HG03108 (cell line): ENCODE data around the gene PDCD1.
"Not testable (repeated sequence)": the region's sequence is repeated elsewhere in the genome, so short reads cannot be mapped to it uniquely, and the experiment has no call there.

Experiments
- ATAC-seq: cut with Tn5 transposase; IDR thresholded peaks from one replicate; pipeline ENCODE4 v1.9.1; 2021; ENCODE audit warnings: moderate library complexity; ENCODE audit not compliant: unreplicated experiment

Gene PDCD1

DNA sequence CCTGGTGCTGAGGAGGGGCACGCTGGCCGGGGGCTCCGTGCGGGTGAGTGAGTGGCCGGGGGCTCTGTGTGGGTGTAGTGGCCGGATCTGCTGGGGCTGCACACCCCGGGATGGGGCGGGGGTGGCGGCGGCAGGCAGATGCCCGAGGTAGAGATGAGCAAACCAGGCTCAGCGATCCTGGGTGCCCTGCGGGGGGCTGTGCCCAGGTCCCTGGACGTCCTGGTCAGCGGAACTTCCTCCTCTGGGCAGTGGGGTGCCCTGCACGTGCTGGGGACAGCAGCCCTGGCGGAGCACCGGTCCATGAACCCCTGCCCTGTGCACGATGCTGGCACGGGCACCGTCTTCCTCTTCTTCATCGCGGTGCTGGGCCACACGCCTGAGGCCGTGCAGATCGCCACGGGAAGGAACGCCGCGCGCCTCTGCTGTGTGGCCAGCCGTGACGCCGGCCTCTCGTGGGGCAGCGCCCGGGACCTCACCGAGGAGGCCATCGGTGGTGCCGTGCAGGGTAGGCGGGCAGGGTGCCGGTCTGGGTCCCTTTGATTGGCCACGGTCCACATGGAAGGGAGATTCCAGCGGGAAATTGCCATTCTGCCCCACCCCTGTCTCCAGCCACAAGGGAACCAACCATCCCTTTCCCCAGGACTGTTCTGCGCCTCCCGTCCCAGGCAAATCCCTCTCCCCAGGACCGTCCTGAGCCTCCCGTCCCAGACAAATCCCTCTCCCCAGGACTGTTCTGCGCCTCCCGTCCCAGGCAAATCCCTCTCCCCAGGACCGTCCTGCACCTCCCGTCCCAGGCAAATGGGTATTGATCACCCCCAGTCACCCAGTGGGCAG is 43.8 kb downstream of the PDCD1 start:
- ATAC-seq = no peak

DNA sequence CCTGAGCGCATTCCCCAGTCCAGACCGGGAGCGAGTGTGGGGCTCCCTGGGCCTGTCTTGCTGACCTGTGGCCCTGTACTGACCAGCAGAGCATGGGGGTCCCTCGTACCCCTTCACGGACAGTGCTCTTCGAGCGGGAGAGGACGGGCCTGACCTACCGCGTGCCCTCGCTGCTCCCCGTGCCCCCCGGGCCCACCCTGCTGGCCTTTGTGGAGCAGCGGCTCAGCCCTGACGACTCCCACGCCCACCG is 44.4 kb downstream of the PDCD1 start:
- no peak for ATAC-seq

DNA sequence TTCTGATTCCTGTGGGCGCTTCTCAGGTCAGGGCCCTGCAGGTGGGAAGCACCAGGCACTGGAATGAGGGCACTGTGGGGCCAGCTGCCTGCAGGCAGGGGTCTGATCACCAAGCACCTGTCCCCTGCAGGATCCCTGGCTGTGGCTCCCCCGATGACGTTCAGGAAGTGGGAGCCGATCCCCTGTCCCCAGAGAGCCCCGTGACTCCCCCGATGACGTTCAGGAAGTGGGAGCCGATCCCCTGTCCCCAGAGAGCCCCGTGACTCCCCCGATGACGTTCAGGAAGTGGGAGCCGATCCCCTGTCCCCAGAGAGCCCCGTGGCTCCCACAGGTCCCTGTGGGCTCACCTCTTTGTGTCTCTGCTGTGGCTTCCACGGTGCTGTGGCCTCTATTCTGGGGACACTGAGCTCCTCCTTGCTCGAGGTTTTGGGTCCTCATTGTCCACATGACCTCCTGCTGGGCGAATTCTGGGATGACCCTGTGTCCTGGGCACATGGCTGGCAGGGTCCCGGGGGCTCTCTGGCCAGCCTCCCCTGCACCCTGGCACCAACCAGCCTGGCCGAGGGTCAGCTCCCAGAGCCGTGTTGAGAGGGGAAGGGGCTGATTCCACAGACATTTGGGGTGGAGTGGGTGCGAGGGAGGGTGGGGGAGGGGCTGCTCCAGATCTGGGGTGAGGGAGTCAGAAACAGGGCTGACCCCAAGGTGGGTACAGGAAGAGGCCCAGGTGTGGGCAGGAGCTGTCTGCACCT is 44.9 kb downstream of the PDCD1 start:
- no peak for ATAC-seq

DNA sequence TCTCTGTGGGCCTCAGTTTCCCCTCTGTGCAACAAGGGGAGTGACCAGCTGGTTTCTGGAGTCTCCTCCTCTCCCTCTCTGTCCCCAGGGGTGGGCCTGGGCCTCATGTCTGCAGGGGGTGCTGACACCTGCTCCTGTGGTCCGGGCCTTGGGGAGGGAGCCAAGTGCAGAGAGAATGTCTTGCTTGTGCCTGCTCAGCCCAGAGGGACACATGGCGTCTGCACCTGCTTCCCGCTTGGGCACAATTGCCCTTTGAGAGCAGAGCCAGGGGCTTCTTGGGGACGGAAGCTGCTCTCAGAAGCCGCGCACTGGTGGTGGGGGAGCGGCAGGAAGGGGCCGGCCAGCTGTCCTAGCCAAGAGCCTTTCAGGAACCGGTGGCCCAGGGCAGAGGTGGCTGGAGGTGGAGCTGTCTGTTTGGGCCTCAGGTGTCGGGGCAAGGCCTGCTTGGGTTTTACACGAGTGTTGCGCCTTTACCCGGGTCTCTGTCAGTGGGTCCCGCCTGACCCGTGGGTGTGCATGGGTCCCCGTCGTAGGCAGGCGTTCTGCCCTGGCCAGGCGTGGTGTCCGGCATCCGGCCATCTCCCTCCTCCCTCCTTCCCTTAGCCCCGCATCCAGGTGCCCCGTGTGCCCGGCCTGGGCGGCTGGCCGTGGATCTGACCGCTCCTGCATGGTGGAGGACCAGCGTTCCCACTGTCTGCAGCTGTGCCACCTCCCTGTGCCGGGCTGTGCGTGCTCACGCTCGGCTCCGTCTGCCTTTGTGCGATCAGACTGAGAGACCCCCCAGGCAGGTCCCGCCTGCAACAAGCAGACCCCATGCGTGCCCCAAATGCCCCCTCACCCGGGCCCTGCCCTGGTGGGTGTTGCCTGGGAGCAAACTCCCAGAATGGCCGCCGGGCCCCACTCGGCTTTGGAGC is 45.7 kb downstream of the PDCD1 start:
- ATAC-seq = no peak

DNA sequence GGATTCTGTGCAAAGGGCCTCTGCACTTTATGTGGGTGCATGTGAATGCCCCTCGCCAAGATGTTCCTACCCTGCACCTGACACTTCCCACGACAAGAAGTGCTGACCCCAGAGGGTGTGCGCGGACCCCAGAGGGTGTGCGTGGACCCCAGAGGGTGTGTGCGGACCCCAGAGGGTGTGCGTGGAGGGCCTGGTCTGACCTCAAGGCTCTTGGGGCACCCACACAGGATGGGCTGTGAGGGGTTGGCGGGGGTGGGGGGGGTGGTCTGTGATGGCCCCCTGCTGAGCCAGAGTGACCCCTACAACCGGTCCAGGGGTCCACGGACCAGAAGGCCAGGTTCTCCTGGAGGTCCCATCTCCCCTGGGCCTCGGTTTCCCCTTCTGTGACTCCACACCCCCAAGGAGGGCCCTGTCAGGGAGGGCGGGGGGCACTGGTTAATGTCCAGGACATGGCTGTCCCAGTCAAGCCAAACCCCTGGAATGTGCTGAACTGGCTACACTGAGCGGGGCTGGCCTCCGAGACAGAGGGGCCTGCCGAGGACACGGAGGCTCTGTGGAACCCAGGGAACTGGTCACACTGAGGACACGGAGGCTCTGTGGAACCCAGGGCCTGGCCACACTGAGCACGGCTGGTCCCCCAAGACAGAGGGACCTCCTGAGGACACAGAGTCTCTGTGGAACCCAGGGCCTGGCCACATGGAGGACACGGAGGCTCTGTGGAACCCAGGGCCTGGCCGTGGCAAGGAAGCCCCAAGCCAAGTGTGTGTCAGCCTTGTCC is 46.6 kb downstream of the PDCD1 start:
- no peak for ATAC-seq

DNA sequence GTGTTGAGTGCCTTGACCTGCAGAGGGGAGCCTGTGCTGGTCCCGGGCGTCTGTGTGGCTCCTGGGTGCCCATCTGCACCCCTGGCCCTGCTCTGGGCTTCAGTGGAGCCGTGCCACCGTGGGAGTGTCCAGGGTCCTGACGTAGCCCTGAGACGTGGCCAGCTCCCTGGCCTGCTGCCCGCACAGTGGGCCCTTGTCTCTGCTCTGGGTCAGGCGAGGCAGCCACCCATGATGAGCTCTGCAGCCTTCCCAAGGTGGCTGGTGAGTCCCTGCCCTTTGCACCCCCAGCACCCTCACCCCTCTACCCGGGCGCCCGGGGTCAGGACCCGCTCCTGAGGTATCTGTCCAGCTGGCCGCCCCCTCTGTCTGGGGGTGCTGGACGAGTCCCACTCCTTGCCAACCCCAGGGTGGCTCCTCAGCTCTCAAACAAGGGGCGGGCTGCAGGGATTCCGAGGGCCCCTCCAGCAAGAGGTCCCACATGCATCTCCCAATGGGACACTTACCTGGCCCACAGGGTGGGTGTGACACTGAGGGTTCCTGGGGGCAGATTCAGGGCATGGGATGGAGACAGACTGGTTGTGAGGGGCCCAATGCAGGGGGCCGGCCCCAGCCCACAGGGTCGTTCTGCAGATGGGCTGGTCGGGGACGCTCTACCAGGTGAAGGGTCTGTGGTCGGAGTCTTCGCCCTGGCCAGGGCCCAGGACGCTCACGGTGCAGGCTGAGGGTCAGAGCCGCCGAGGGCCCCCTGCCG is 47.3 kb downstream of the PDCD1 start:
- no peak for ATAC-seq

DNA sequence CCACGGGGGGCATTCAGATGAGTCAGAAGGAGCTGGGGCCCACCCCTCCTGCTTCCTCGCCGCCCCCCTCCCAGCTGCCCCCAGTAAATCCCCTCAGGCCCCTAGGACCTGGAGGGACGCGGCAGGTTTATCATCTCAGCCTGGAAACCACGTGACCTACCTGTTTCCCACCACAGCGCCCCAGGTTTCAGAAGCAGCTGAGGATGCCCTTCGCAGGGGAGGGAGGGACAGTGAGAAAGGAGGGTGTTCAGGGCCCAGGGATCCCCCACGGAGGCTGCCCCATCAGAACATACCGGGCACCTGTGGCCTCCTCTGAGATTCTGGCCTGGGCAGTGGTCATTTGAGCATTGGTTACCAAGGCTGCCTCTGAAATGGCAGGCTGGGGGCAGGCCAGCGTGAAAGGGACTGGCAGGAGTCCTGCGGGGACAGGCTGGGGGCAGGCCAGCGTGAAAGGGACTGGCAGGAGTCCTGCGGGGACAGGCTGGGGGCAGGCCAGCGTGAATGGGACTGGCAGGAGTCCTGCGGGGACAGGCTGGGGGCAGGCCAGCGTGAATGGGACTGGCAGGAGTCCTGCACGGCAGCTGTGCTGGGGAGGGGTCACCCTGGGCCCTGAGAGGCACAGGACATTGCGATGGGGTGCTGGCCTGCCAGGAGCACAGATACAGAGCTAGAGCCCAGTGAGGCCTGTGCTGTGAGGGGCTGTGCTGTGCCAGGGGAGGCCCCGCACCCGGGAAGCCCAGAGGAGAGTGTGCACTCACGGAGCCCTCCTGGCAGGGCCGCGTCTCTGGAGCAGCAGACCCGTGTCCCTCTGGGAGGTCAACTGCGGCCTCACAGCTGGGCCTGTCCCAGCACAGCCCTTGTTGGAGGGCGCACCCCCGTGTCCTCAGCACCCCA is 48.1 kb downstream of the PDCD1 start:
- ATAC-seq = no peak

DNA sequence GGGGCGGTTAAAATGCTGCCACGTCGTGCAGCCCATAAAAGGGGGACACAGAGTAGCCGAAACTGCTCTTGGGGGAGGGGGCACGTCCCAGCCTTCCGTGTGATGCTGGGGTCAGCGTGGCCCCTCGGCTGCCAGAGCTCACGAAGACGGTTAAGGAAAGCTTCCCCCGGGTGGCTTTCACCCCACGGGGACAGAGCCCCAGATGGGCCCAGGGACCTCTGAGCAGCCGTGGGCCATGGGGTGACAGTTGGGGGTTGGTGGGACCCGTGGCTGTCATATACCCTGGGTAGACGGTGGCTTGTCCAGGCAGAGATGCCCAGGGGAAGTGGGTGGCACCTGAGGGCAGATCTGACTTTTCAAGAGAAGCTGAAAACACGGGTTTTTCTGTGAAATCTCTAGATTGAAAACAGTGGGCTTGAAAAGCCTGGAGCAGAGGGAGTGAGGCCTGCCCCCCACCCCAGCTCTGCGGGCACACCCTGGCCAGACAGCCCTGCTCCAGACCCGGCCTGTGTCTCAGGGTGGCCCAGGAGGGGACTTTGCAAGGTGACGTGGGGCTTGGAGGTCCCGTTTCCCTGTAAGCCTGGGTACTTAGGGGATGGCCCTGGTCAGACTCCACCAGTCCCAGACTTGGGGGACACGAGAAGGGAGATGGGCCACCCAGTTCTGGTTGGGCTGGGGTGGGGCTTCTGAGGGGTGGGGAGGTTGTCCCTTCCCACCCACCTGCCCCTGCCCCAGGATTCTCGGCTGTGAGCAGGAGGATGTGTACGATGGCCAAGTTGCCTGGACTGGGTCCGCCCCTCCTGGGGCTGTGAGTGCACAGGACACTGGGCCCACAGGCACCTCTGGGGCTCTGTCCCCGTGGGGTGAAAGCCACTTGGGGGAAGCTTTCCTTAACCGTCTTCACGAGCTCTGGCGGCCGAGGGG is 49.0 kb downstream of the PDCD1 start:
- no peak for ATAC-seq

DNA sequence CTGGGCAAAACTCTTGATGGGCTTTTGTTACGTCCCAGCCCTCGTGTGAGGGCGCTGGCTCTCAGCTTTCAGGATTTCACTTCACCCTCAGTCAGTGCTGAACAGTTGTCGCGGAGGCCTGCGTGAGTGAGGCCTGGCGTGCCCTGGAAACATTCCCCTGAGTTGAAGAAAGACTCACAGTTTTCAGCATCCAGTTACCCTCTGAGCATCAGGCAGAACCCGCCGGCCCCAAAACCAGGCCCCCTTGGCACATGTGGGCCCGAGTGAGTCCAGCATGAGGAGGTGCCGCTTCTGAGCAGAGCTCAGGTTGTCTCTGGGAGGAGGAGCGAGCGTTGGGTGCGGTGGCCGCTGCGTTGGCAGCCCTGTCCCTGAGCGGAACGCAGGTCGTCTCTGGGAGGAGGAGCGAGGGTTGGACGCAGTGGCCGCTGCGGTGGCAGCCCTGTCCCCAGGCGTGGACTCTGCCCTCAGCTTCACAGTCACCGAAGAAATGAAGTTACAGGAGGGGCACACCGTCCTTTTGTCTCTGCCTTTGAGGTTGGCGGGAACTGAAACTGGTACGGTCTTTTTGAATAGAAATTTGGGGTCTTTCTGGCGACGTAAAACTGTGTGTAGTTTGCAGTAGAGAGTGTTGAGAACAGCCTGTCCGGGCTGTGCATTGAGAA is 49.8 kb downstream of the PDCD1 start, which contains the start of gene NEU4:
Gene NEU4, plus strand, starts transcription at position 473 of the 662 bp plus-strand sequence. CDS start 5,292 bp downstream, outside the sequence.
- ATAC-seq = no peak

DNA sequence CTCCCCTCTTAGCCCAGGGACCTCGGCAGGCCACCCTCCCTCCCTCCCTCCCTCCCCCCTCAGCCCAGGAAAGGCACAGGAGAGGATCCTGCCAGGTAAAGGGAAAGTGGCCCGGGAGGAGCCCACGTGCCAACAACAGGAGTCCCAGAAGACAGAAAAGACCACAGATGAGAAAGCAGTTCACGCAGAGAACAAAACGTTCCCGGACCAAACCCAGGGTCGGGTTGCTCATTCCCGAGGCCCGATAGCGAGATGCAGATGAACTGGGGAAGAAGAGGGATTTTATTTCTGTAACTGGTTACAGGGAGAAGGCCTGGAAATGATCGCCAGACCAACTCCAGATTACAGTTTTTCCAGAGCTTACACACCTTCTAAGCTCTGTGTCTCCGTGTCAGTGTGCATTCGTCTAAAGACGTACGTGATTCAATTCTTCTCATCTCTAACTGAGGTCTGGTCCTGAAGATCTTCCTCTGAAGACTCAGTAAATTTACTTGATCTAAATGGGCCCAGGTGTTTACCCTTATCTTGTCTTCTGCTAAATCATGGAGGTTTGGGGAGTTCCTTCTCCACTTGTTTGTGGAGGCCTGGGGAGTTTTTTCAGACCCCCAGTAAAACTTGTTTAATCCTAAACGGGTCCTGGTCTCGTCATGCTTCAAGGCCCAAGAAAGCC is 50.5 kb downstream of the PDCD1 start:
- ATAC-seq = no peak

DNA sequence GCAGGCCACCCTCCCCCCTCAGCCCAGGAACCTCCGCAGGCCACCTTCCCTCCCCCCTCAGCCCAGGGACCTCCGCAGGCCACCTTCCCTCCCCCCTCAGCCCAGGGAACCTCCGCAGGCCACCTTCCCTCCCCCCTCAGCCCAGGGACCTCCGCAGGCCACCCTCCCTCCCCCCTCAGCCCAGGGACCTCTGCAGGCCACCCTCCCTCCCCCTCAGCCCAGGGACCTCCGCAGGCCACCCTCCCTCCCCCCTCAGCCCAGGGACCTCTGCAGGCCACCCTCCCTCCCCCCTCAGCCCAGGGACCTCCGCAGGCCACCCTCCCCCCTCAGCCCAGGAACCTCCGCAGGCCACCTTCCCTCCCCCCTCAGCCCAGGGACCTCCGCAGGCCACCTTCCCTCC is 52.5 kb downstream of the PDCD1 start:
- ATAC-seq = not testable (repeated sequence)

DNA sequence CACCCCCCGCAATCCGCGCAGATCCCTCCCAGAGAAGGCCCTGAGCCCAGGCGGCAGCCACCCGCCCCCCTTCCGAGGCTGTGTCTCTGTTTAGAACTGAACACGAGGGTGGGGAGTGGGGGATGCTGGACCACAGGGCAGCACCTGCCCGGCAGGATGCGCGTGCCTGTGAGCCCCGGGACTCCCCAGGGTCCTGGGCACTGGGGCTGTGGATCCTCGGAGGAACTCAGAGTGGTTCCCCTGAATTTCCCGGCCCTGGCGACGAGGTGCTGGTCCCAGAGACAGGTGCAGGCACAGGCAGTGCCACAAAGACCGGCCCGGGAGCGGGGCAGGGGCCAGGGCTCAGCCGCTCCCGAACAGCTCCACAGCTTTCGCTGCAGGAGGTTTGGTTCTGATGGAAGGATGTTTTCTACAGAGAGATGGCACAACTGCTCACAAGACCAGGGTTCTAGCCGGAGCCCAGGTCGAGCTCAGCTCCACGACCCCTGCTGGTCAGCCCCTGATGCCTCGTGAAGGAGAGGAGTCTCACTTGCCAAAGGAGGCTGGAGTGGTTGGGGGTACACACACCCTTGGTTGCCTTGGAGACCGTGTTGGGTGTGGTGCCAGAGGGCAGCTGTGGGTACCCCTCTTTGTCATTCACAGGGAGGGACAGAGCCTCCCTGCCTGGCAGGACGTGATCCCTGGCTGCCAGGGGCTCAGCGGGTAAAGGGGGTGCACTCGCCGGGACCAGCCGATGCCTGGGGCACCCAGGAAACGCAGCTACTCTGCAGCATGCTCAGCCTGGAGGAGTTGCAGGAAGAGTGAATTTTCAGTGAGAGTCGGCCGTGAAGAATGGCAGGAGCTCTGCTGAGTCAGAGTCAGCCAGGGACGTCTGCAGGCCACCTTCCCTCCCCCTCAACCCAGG is 54.1 kb downstream of the PDCD1 start:
- ATAC-seq = no peak

DNA sequence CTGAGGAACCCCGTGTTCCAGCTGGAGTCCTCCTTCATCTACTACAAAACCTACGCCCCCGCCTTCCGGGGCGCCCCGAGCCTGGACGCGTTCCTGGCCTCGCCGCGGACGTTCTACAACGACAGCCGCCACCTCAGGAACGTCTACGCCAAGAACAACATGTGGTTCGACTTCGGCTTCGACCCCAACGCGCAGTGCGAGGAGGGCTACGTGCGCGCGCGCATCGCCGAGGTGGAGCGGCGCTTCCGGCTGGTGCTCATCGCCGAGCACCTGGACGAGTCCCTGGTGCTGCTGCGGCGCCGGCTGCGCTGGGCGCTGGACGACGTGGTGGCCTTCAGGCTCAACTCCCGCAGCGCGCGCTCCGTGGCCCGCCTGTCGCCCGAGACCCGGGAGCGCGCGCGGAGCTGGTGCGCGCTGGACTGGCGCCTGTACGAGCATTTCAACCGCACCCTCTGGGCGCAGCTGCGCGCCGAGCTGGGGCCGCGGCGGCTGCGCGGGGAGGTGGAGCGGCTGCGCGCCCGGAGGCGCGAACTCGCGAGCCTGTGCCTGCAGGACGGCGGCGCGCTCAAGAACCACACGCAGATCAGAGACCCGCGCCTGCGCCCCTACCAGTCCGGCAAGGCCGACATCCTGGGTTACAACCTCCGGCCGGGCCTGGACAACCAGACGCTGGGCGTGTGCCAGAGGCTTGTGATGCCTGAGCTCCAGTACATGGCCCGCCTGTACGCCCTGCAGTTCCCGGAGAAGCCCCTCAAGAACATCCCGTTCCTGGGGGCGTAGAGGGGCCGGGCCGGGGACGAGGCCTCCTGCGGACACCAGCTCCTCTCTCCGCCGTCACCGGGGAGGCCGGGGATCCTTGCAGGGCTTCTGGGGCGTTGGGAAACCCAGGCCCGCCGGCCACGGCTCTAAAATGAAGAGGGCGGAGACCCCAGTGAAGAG is 55.0 kb downstream of the PDCD1 start:
- ATAC-seq = peak; percentile 57

DNA sequence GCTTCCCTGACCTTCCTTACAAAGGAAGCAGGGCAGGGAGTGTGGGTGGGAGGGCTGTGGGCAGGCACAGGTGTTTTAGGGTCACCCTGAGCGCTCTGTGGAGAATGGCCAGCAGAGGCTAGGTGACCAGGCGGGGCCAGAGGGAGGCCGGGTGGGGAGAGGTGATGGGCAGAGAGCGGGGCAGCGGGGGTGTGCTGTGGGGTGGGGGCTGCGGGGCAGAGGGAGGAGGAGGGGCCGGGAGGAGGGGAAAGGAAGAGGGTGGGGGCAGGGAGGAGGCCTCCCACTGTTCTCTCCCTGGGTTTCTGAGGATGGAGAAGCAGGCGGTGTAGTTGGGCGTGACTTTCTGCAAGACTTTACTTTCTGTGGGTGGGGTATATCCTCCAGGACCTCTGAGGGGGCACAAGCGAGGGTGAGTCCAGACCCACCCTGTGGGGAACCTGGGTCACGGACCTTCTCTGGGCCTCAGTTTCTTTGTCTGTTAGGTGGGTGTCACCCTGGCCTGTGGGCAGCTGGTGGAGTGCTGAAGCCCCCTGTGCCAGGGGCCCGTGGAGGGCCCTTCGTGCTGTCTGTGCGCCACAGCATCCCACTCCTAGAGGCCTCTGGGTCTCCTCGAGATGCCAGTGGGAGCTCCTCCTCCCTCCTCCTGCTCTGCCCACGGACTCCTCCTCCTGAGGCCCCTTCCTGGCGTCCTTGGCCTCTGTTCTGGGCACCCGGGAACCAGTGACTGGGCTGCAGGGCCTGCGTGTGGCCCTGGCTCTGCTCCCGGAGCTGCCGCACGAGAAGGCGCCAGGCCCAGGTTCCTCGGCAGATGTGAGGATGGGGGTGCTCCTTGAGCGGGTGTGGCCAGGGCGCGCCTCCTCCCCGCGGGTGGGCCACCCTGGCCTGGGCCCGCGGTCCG is 56.0 kb downstream of the PDCD1 start:
- no peak for ATAC-seq
